Renal pelvis (tissue), 12 donors: ENCODE measurements around the gene GPX3. TPM values are rescaled to one million over a fixed set of nuclear protein-coding genes. Genes with fewer than 3 reads are reported as not detected.

Experiments
- DNase-seq: peaks from one replicate; pipeline ENCODE4 v3.0.0-alpha.2; 2013
- long read RNA-seq, 16 experiments: transcript quantifications; one replicate each; lab custom pipeline, GENCODE V29; 2026
- polyA plus RNA-seq, 3 donors: library from polyadenylated mRNA; unstranded; fragments of 120-200 nt; gene quantifications; one replicate each; pipeline ENCODE4 v1.2.1, GENCODE V29; 2013; ENCODE audit not compliant: insufficient read length in 3 of 3

GPX3 gene
- 1,000 to 10,000 TPM; 1,360 to 1,471 (median 1,367) TPM for polyA plus RNA-seq
- long read RNA-seq, donor 1, transcript GPX3-201 (5 exons, 1,636 nt): major isoform, 613 of 683 reads
- long read RNA-seq, donor 1, partial matches to known transcripts: 48 of 683 reads
- long read RNA-seq, donor 1, other reads (novel, unspliced or antisense): 20 of 683 reads
- long read RNA-seq, donor 2, transcript GPX3-201 (5 exons, 1,636 nt): major isoform, 753 of 865 reads
- long read RNA-seq, donor 2, partial matches to known transcripts: 63 of 865 reads
- long read RNA-seq, donor 2, other reads (novel, unspliced or antisense): 44 of 865 reads
- long read RNA-seq, donor 3, transcript GPX3-201 (5 exons, 1,636 nt): major isoform, 297 of 535 reads
- long read RNA-seq, donor 3, partial matches to known transcripts: 222 of 535 reads
- long read RNA-seq, donor 3, other reads (novel, unspliced or antisense): 12 of 535 reads
- long read RNA-seq, donor 4, transcript GPX3-201 (5 exons, 1,636 nt): major isoform, 663 of 772 reads
- long read RNA-seq, donor 4, partial matches to known transcripts: 77 of 772 reads
- long read RNA-seq, donor 4, other reads (novel, unspliced or antisense): 24 of 772 reads
- long read RNA-seq, donor 5, transcript GPX3-201 (5 exons, 1,636 nt): major isoform, 291 of 359 reads
- long read RNA-seq, donor 5, transcript GPX3-209 (6 exons, 1,478 nt): minor isoform, 7 of 359 reads
- long read RNA-seq, donor 5, partial matches to known transcripts: 53 of 359 reads
- long read RNA-seq, donor 5, other reads (novel, unspliced or antisense): 8 of 359 reads
- long read RNA-seq, donor 6, transcript GPX3-201 (5 exons, 1,636 nt): major isoform, 743 of 1,014 reads
- long read RNA-seq, donor 6, partial matches to known transcripts: 246 of 1,014 reads
- long read RNA-seq, donor 6, other reads (novel, unspliced or antisense): 21 of 1,014 reads
- long read RNA-seq, donor 7, transcript GPX3-201 (5 exons, 1,636 nt): major isoform, 720 of 1,334 reads
- long read RNA-seq, donor 7, partial matches to known transcripts: 541 of 1,334 reads
- long read RNA-seq, donor 7, other reads (novel, unspliced or antisense): 65 of 1,334 reads
- long read RNA-seq, donor 8, transcript GPX3-201 (5 exons, 1,636 nt): major isoform, 10 of 10 reads
- long read RNA-seq, donor 8, partial matches to known transcripts: 0 of 10 reads
- long read RNA-seq, donor 8, other reads (novel, unspliced or antisense): 0 of 10 reads
- long read RNA-seq, donor 9, transcript GPX3-201 (5 exons, 1,636 nt): major isoform, 949 of 1,123 reads
- long read RNA-seq, donor 9, partial matches to known transcripts: 127 of 1,123 reads
- long read RNA-seq, donor 9, other reads (novel, unspliced or antisense): 40 of 1,123 reads
- long read RNA-seq, donor 10, transcript GPX3-201 (5 exons, 1,636 nt): major isoform, 593 of 726 reads
- long read RNA-seq, donor 10, partial matches to known transcripts: 90 of 726 reads
- long read RNA-seq, donor 10, other reads (novel, unspliced or antisense): 35 of 726 reads
- long read RNA-seq, donor 11, transcript GPX3-201 (5 exons, 1,636 nt): major isoform, 289 of 345 reads
- long read RNA-seq, donor 11, partial matches to known transcripts: 52 of 345 reads
- long read RNA-seq, donor 11, other reads (novel, unspliced or antisense): 0 of 345 reads
- long read RNA-seq, donor 12, transcript GPX3-201 (5 exons, 1,636 nt): major isoform, 898 of 1,051 reads
- long read RNA-seq, donor 12, transcript GPX3-209 (6 exons, 1,478 nt): minor isoform, 5 of 1,051 reads
- long read RNA-seq, donor 12, partial matches to known transcripts: 93 of 1,051 reads
- long read RNA-seq, donor 12, other reads (novel, unspliced or antisense): 51 of 1,051 reads
- long read RNA-seq, donor 13, transcript GPX3-201 (5 exons, 1,636 nt): major isoform, 78 of 90 reads
- long read RNA-seq, donor 13, partial matches to known transcripts: 11 of 90 reads
- long read RNA-seq, donor 13, other reads (novel, unspliced or antisense): 0 of 90 reads
- long read RNA-seq, donor 14, transcript GPX3-209 (6 exons, 1,478 nt): minor isoform, 10 of 1,091 reads
- long read RNA-seq, donor 14, transcript GPX3-201 (5 exons, 1,636 nt): major isoform, 757 of 1,091 reads
- long read RNA-seq, donor 14, transcript GPX3-211 (1 exons, 434 nt): minor isoform, 7 of 1,091 reads
- long read RNA-seq, donor 14, partial matches to known transcripts: 259 of 1,091 reads
- long read RNA-seq, donor 14, other reads (novel, unspliced or antisense): 56 of 1,091 reads
- long read RNA-seq, donor 15, transcript GPX3-201 (5 exons, 1,636 nt): major isoform, 778 of 996 reads
- long read RNA-seq, donor 15, partial matches to known transcripts: 158 of 996 reads
- long read RNA-seq, donor 15, other reads (novel, unspliced or antisense): 55 of 996 reads
- long read RNA-seq, donor 16, transcript GPX3-201 (5 exons, 1,636 nt): major isoform, 519 of 924 reads
- long read RNA-seq, donor 16, partial matches to known transcripts: 367 of 924 reads
- long read RNA-seq, donor 16, other reads (novel, unspliced or antisense): 33 of 924 reads

GRCh38 chr5:151020304-151021110 lies at the start of gene GPX3:
GPX3 (plus strand) TSS chr5:151020591; CDS start chr5:151020655, 64 bp downstream.
- DNase-seq: peak; percentile 84

GRCh38 chr5:150978590-150978989 lies 41.8 kb upstream of the GPX3 start:
- no peak for DNase-seq

- no peak for DNase-seq
Measured at GRCh38 chr5:150987746-150988145, 32.6 kb upstream of the GPX3 start.

- no peak for DNase-seq
Measured at GRCh38 chr5:150989695-150990094, 30.7 kb upstream of the GPX3 start.

GRCh38 chr5:150992705-150993104 lies 27.7 kb upstream of the GPX3 start:
- no peak for DNase-seq

- no peak for DNase-seq
Measured at GRCh38 chr5:150993422-150993821, 27.0 kb upstream of the GPX3 start.

- no peak for DNase-seq
Measured at GRCh38 chr5:150993826-150994412, 26.5 kb upstream of the GPX3 start.

GRCh38 chr5:150999704-151000442 lies 20.5 kb upstream of the GPX3 start:
- DNase-seq: no peak

GRCh38 chr5:151001436-151001835 lies 19.0 kb upstream of the GPX3 start:
- no peak for DNase-seq

DNA sequence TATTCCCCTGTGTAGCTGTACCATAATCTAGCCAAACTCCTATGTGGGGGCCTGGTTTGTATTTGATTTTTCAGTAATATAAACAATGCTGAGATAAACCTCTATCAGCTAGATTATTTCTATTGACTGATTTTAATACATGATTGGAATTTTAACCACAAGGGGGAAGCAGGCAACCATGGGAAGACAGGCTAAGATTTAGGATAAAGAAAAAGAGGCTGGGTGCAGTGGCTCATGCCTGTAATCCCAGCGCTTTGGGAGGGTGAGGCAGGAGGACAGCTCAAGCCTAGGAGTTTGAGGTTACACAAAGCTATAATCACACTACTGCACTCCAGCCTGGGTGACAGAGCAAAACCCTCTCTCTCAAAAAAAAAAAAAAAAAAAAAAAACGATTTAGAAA lies 18.1 kb upstream of the GPX3 start:
- DNase-seq: peak; percentile 46

GRCh38 chr5:151002681-151003502 lies 17.5 kb upstream of the GPX3 start:
- DNase-seq: no peak

DNA sequence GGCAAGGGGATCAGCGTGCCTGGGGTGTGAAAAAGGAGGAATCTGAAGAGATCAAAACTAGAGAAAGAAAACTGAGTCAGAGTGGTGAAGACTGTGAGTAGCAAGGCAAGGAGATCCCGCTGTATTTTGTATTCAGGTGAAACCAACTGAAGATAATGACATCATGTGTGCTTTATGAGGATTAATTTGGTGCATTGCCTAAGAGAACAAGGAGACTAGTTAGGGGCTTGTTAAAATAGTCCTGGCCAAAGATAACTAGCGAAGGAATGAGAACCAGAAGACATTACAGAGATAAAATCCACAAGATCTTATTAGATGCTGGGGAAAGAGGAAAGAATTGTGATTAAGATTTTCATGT lies 16.9 kb upstream of the GPX3 start:
- DNase-seq: no peak

- DNase-seq: no peak
Measured at GRCh38 chr5:151004499-151004898, 15.9 kb upstream of the GPX3 start.

GRCh38 chr5:151005187-151005949 lies 15.0 kb upstream of the GPX3 start:
- no peak for DNase-seq

- DNase-seq: peak; percentile 42
Measured at GRCh38 chr5:151005950-151006576, 14.3 kb upstream of the GPX3 start.
